ENCODE data around the gene LRFN3.

DNA sequence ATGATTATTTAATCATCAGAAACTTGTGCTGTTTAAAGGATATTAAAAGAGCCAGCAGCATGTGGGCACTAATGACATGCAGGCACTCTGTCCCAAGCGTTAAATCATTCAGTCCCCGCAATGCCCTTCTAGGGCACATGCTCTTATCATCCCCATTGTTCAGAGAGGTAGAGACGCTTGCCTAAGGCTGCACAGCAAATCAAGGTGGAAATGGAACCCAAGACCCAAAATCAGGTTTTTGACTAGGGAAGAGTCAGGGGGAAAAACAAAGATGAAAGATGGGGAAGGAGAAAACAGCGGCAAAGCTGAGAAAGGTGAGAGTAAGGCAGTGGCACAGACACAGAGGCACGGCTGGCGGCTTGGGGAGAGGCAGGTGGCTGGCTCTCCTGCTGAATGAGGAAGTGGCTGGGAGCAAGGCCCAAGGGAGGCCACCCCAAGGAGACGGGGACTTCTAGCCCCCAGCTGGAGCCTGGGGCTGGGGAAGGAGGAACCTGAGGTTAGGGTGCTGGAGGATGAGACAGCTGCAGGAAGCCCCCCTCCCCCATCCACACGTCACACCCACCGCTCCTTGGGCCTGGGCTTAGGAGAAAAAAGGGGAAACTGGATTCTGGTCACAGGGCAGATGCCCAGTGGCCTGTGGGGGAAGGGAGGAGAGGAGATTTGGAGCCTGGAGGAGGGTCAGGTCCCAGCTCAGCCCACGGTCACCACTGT, 27.0 kb upstream of the LRFN3 start:
- TF ChIP-seq POLR2A (IDR thresholded peaks at IDR 0.05; ENCODE audit: low read length) (no peak), GATA1 (IDR thresholded peaks at IDR 0.05; ENCODE audit: low read depth, low read length) (no peak)
